Activated CD4-positive, CD25-positive, alpha-beta regulatory T cell (primary cell): ENCODE data around the gene NUFIP1.
"Not testable (repeated sequence)": the region's sequence is repeated elsewhere in the genome, so short reads cannot be mapped to it uniquely, and the experiment has no call there.

ENCODE experiments used
- DNase-seq, 4 experiments: peaks; one replicate each; lab custom pipeline; 2025; lab: John Stamatoyannopoulos, UW

The NUFIP1 gene

GRCh38 chr13:44989071-44989889 is at the start of gene NUFIP1, which contains the start of gene GPALPP1:
TSS of gene NUFIP1 (minus strand) at chr13:44989471. CDS start at chr13:44989436, 35 bp downstream.
TSS of gene GPALPP1 (plus strand) at chr13:44989538. CDS start at chr13:44989655, 117 bp downstream.
- peak; percentile 80 to 91 (median 83) for DNase-seq

DNA sequence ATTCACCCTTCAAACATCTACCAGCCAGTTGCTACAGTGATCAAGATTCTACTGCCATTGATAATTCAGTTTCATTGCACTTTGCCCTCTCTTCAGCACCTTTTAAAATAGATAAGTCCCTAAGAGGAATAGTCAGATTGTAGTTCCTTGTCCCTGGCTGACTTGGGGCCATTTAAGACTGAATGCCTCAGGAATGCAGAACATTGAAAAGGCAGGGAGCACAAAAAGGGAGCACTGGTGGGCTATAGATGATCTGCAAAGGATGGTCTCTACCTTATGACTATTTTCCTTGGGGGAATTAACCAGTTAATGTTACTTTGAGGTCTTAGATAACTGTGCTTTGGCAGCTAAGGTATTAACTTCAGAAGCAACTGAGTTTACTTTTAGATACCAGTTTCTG is 46.9 kb upstream of the NUFIP1 start:
- no peak for DNase-seq

DNA sequence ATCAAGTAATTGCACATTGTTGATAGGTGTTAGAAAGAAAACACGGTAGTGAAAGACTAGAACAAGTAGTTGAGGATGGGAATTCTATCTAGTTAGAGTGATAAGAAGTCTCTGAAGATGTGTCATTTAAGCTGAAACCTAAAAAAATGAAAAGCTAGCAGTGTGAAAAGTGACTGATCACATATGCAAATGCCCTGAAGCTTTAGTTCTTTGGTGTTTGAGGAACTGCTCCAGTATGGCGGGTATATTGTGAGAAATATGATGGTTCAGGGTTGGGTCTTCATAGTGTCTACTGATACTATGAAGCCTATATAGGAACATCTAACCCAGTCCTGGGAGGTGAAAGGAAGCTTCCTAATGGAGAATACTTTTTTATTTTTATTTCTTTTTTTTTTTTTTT is 45.1 kb upstream of the NUFIP1 start:
- DNase-seq: no peak

DNA sequence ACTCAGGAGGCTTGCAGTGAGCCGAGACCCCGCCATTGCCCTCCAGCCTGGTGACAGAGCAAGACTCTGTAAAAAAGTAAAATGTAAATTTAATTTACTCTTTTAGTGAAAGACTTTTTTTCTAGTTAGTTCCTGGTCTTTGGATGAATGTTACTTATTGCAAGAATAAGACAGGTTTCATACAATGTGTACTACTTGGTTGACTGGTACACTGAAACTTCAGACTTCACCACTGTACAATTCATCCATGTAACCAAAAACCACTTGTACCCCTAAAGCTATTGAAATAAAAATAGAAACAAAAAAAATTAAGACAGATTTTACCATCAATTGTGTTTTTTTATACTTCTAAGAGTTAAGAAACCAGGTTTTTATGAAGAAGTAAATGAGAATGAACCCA is 35.6 kb upstream of the NUFIP1 start:
- no peak for DNase-seq

DNA sequence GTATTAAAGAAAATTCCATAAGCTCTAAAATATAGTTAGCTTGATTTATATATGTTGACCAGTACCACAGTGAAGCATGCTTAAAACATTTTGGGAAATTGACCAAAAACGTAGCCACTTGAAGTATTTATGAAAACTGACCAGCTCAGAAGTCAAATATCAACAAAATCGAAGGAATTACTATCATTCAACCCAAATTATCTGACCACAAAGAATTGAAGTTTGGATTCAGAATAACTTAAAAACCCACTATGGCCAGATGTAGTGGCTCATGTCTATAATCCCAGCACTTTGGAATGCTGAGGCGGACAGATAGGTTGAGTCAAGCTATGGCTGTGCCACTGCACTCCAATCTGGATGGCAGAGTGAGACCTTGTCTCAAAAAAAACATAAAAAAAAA is 32.0 kb upstream of the NUFIP1 start:
- DNase-seq: no peak

GRCh38 chr13:45019981-45020380 is 30.7 kb upstream of the NUFIP1 start:
- DNase-seq: not testable (repeated sequence)

DNA sequence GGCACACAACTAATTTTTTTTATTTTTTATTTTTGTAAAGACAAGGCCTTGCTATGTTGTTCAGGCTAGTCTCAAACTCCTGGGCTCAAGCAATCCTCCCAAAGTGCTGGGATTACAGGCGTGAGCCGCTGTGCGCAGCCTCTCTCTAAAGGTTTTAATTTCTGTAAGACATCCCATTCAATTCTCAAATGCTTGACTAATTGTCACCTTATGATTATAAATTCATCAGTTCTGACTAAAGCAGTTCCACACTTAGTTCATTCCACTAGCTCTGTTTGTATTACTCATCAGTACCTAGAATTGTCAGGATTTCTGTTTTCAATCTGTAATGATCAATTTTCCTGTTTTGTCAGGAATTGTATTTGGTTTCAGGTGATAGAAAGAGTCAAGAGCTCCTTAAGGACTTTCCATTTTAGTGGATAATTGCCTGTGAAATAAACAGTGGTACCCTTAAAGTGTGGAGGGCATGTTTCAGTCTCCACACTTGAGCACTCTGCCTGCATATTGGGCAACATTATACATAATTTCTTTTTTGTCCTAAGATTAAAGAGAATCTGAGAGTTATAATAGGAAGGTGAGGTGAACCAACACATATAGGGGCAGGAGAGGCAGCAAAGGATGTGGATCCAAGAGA is 27.6 kb upstream of the NUFIP1 start:
- DNase-seq: no peak

- no peak for DNase-seq
Observed at GRCh38 chr13:45015300-45015699, 26.0 kb upstream of the NUFIP1 start.

DNA sequence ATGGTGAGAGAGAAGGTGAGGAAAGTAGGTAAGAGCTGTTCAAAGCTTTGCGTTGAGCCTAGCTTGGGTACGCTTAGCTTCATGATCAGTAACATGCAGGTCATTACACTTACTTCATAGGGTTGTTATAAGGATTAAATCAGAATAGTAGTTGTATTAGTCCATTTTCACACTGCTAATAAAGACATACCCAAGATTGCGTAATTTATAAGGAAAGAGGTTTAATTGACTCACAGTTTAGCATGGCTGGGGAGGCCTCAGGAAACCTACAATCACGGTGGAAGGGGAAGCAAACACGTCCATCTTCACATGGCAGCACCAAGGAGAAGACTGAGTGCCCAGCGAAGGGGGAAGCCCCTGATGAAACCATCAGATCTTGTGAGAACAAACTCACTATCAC is 21.9 kb upstream of the NUFIP1 start:
- DNase-seq: no peak

GRCh38 chr13:45007823-45008222 is 18.6 kb upstream of the NUFIP1 start:
- no peak for DNase-seq

DNA sequence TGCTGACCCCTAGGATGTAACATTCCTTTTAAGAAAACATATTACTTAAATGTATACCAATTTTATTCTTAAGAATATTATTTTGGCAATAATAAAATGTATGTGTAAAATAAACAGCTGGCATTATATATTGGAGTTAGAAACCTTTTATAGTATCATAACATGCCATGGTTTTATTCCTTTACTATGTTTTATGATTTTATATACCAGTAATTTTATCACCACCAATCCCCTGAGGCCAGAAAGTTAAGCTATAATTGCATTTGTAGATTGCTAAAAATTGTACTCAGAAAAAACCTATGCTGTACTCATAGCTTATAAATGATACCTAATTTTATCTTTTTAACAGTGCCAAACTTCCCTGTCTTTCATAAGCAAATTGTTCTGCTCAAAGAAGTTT is 18.0 kb upstream of the NUFIP1 start:
- DNase-seq: no peak

GRCh38 chr13:45004096-45004495 is 14.8 kb upstream of the NUFIP1 start:
- no peak for DNase-seq

DNA sequence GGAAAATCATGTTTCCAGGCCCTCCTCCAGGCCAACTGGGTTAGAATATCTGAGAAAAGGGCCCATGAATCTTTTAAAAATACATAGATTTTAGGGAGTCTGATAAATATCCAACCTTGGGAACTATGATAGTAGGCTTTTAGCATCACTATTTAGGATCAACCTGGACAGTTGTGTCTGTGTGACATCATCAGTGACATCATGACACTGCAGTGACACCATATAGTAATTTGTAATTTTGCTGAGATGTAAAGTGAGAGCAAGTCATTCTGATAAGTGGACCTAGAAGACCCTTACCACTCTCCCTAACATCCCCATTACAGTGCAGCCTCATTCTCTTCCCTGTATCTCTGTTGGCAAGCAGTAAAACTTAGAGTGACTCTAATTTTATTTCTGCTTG is 14.1 kb upstream of the NUFIP1 start:
- DNase-seq: no peak

DNA sequence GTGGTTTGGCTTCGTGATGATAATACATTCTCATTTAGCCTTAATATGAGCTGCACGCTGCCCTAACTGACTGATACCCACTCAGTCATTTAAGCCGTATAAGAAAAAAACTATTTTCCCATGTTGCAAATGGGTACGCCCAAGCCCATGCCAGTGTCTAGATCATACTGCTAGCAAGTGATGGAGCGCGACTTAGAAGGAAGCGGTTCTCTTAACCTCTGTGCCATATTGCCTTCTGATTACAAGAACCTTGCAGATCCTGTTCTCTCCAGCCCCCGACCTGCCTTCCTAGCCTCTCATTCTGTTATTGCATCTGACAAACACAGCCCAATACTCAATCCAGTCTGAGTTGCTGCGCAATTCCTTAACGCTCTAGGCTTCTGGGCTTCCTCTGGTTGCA is 670 bp upstream of the NUFIP1 start:
- DNase-seq: no peak

- no peak for DNase-seq
Observed at GRCh38 chr13:44978328-44978727, 10.9 kb downstream of the NUFIP1 start.

GRCh38 chr13:44976949-44977583 is 12.2 kb downstream of the NUFIP1 start:
- DNase-seq: no peak

DNA sequence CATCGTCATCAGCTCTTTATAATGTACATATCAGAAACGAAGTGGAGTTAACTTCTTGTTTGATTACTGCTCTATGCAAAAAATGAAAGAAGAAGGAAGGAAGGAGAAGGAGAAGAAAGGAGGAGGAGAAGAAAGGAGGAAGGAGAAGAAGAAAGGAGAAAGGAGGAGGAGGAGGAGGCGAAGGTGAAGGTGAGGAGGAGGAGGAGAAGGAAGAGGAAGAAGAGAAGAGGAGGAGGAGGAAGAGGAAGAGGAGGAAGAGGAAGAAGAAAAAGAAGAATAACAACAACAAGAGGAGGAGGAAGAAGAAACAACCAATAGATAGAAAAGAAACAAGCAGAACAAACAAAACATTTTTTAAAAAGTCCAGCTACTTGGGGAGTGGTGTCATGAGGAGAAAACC is 13.1 kb downstream of the NUFIP1 start:
- no peak for DNase-seq

- DNase-seq: no peak
Observed at GRCh38 chr13:44974056-44974793, 15.0 kb downstream of the NUFIP1 start.

DNA sequence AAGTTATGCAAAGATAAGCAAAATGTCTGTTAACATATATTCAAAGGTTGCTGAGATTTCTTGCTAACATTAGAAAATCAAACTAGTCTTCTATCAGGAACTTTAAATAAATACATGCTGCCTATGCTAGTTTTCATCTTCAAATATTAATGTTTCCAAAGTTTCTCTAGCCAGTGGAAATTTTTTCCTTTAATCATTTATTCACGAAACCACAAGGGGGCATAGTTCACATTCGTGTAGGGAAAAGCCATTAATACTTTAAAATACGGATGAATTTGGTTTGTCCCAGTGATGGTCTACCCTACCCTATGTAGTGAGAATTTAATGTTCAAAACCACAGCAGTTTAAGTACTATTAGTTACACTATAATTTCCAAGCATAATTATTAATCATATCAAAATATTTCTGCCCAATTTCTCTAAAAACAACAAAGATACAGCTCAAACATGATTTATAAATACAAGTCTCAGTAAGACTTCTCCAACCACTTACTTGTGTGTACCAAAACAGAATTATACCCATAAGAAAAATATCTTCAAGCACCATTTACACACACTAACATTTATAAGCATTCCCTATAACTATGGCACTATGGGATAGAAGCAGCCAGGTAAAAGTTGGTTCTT is 16.2 kb downstream of the NUFIP1 start:
- no peak for DNase-seq

DNA sequence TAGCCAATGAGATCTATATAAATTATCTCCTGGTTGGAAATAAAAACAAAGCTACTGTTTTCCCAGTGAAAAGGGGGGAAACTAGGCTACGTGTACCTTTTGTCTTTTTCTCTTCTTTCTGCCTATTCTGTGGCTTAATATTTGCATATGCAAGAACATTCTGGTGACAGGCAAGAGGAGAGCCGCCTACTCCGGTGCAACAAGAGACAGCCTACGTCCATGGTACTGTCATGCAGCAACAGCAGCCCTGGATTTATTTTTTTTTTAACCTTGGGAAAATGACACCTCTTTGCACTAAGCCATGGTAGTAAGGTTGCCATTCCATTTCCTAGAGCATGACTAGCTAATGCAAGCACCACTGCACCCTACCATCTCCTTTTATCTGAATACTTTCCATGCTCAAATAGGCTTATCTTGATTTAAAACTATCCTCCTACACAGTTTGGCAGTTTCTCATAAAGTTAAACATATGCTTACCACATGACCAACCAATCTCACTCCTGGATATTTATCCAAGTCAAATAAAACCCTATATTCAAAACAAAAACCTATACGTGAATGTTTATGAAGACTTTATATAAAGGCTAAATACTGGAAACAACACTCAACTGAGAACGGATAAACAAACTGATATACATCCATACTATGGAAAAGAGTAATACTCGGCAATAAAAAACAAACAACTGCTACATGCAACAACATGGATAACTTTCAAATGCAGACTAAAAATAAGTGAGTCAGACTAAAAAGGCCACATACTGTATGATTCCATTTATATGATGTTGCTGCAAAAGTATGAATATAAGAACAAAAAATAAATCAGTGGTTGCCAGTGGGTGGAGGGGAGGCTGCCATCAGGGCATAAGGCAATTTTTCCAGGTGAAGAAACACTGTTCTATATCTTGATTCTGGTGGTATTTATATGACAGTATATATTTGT is 17.3 kb downstream of the NUFIP1 start:
- DNase-seq: no peak
